HuH-7.5 (cell line): Measurements from ENCODE around the gene RGL4.
"Not testable (repeated sequence)": the region's sequence is repeated elsewhere in the genome, so short reads cannot be mapped to it uniquely, and the experiment has no call there.

Source experiments
- DNase-seq: peaks from one replicate; pipeline ENCODE4 v3.0.0; 2011; ENCODE audit warnings: low spot score

Gene RGL4, protein sequence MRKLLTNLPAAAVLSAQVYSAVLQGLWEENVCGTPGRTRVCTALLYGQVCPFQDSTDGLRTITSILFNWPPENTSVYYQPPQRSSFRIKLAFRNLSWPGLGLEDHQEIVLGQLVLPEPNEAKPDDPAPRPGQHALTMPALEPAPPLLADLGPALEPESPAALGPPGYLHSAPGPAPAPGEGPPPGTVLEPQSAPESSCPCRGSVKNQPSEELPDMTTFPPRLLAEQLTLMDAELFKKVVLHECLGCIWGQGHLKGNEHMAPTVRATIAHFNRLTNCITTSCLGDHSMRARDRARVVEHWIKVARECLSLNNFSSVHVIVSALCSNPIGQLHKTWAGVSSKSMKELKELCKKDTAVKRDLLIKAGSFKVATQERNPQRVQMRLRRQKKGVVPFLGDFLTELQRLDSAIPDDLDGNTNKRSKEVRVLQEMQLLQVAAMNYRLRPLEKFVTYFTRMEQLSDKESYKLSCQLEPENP

DNA sequence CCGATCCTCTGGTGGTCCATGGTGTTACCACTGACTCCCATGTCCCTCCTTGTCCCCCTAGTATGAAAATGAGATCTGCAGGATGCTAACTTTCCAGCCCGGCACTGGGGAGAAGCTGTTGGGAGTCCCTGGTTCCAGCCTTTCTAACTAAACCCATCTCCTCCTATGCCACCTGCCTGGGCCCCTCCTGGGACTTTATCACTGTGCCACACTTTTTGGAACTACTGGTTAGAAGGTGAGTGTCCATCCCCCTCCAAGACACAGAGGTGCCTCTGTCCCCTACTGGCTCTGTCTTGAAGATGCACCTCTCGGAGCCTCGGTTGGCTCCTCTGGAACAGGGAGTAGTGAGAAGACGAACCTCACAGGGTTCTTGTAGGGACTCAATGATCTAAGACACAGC lies at the start of gene RGL4:
RGL4 (plus strand) TSS at position 301 of the 400 bp plus-strand sequence. CDS start 1,018 bp downstream, outside the sequence.
- DNase-seq, result no peak

DNA sequence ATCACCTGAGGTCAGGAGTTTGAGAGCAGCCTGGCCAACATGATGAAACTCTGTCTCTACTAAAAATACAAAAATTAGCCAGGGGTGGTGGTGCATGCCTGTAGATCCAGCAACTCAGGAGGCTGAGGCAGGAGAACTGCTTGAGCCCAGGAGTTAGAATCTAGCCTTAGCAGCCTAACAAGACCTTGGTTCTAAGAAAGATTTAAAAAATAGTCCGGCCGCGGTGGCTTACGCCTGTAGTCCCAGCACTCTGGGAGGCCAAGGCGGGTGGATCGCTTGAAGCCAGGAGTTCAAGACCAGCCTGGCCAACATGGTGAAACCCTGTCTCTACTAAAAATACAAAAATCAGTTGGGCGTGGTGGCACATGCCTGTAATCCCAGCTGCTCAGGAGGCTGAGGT lies 44.3 kb upstream of the RGL4 start:
- not testable (repeated sequence) for DNase-seq

DNA sequence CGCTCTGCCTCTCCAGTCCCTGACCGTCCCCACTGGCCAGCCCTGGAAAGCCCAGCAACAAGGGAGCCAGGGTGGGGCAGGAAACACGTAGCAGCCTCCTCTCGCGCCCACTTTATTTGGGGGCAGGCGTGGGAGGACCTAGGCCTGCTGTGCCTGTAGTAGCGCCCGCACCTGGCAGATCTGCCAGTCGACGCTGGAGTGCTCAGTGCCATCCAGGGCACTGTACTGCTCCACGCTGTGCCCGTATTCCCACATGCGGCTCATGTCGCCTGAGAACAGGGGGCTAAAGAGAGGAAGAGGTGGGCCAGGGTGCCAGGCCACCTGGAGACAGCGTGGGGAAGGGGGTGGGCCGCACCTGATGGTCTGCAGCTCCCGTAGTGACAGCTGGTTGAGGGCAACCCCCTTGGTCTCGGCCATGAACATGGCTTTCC lies 41.7 kb upstream of the RGL4 start:
- no peak for DNase-seq

DNA sequence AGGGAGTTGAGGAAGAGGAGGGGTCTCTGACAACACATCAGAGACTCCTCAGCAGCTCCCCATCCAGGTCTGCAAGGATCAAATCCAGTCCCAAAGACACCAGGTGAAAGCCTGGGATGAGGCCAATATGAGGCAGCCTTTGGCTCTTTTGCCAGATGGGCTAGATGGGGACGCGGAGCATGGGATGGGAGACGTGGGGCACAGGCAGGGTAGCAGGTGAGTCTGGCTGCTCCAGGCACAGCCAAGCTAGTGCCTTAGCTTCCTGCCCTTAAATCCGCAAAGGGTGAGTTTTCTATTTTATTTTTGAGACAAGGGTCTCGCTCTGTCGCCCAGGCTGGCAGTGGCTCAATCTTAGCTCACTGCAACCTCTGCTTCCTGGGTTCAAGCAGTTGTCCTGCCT lies 39.1 kb upstream of the RGL4 start:
- DNase-seq, result no peak

DNA sequence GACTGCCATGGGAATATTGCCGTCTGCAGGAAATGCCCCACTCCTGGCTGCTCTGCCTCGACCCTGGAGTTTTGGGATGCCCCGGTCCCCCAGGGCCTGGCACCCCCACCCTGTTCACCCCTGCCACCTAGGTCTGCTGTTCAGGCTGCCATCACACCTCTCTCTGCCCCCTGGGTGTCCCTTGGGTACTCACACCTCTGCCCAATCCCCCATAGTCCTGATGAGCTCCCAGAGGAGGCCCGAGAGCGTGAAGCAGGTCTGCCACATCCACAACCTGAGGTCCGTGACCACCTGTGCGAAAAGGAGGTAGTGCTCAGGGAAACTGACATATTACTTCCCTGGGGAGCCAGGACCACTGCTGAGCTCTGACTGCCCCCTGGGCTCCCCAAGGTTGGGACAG lies 38.5 kb upstream of the RGL4 start:
- no peak for DNase-seq

DNA sequence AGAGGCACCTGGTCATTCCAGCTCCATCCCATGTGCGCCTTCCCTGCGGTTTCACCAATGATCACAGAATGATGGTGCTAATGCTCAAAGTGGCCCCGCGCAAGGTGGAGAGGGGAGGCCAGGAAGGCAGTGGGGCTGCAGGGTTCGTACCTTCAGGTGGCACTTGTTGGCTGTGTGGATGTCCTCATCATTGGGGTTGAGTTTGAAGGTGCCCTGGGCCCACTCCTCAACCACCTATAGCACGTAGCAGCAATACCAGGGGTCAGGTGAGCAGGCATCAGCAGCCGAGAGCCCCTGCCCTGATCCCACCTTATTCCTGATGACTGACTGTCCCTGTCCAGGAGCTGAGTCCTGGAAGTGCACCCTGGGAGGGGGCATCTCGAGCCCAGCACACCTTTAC lies 38.1 kb upstream of the RGL4 start:
- no peak for DNase-seq

DNA sequence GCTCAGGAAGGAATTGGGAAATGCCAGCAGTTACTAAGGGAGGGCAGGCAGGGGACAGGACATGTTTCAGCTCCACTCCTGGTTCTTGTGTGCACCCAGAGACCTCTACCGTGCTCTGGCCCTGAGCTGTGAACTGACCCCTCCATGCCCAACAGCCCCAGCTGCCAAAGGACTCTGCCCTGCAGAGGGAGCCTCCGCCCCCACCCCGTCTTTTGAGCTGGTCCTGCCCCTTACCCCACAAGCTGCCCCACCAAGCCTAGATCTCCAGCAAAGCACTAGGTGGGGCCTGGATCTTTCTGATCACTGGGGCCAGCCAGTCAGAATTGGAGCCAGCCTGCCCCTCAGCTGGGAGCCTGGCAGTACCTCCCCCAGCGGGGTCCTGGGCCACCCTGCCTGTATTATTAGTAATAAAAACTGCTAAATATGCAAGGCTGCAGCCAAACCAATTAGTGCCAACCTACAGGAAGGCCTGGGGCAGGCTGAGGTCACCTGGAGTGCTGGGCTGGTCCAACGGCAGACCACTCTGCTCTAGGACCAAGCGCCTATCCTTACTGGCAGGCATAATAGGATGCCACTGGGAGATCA lies 34.8 kb upstream of the RGL4 start:
- no peak for DNase-seq

DNA sequence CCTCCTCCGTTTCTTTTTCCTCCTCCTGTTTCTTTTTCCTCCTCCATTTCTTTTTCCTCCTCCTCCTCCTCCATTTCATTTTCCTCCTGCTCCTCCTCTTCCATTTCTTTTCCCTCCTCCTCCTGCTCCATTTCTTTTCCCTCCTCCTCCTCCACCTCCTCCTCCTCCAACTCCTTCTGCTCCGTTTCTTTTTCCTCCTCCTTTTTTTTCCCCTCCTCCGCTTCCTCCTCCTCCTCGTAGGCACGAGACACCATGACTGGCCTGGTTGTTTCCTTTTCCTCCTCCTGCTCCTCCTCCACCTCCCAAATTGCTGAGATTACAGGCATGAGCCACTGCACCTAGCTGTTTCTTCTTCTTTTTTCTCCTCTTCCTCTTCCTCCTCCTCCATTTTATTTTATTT lies 33.1 kb upstream of the RGL4 start:
- no peak for DNase-seq

DNA sequence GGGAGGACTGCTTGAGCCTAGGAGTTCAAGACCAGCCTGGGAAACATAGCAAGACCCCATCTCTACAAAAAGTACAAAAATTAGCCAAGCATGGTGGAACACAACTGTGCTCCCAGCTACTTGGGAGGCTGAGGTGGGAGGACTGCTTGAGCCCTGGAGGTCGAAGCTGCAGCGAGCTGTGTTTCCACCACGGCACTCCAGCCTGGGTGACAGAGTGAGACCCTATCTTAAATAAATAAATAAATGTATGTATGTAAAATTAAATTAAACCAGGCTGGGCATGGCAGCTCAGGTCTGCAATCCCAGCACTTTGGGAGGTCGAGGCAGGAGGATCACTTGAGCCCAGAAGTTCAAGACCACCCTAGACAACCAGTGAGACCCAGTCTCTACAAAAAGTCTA lies 30.4 kb upstream of the RGL4 start:
- not testable (repeated sequence) for DNase-seq

DNA sequence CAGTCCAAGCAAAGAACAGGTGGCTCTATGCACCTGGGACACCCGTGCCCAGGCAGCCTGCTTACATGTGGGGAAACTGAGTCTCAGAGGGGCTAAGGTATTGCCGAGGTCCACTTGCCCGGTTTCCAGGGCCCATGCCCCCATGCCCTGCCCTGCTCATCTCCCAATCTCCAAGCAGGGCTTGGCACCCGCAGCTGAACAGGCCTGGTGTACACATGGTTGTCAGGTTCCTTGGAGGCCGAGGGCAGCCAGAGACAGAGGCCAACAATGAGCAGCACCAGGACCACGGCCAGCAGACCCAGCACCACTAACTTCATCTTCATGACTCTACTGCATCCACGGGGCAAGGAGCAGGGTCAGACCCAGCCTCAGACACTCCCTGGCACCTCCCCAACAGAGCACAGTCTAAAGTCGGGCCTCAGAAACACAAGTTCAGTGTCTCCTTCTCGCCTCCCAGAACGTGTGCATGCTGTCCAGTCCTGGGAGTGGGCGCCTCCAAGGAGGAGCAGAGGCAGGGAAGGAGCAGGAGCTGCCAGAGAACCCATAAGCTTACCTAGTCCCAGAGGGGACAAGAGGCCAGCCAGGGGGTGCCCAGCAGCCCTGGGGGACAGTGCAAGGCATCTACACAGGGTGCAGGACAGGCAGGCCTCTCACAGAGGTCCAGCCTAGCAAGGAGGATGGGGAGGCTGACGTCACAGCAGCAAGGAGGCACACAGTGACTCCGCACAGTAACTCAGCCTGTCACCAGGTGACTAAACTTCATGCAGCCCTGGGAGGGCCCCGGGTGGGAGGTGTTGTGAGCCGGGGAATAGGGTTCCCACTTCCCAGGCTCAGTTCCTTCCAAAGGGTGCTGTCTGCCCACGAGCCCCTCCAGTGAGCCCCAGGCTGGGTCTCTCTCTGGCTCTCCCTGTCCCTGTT lies 20.2 kb upstream of the RGL4 start:
- DNase-seq, result no peak

DNA sequence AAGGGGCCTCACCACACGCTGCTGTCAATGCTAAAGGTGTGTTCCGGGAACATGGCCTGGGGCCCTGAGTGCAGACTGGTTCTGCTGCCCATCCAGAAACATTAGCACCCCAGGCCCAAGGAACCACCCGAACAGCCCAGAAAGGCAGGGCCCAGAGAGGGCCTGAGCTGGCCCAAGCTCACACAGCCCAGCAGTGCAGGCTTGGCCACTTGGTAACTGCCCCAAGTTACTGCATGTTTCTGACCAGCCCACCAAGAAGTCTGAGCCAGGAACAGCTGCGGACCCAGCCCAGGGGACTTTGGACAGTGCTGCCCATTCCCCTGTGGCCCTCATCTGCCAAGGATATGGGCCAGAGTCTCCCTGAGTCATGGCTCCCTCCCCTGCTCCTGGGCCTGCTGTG lies 19.4 kb upstream of the RGL4 start:
- DNase-seq, result not testable (repeated sequence)

DNA sequence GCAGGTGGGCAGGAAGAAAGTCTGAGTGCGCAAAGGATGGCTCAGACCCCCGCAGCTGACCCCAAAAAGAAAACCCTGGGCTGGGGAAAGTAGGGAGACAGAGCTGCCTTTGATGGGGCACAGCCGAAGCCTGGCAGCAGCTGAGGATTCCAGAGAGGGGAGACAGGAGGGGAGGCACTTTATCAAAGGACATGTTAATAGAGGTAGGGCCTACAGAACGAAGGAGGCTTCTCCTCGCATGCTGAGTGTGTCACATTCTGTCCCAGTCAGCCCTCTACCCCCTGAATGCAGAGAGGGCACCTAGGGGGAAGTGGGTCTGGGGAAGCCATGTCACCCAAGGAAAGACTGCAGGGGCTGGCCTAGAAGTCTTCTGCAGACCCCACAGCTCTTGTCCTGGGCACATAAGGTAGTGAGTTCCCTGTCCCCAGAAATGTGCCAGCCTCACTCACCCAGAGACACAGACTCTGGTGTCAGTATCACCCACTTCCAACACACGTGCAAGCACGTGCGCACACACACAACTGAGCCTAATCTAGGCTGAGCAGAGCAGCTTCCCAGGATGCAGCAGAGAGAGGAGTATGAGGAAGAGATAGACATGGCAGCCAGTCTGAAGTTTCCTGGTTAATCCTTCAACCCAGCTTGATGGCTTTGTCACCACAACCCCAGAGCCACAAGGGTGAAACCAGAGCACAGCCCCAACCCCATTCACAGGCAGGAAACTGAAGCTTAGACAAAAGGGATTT lies 18.3 kb upstream of the RGL4 start:
- DNase-seq, result not testable (repeated sequence)

DNA sequence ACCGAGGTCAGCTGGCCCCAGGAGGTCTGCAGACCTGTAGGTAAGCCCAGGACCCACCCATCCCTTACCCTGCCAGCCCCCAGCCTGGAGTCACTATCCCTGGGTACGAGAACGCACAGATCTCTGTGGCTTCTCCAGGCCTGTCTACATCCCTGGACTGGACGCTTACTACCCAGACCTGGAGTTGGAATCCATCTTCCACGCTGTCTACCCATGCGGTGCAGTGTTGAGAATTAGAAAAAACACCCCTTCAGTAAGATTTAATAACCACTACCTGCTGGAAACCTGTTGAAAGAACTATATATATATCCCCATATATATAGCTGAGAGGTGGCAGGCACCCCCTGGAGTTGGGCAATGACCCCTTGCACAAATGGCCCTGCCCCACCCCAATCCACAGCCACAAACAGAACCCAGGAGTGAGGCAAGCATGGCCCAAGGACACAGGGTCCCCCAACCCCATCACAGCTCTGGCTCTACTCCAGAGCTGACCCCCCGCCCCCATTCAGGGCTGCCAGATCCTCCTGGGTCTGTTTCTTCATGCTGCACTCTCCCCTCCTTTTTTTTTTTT lies 17.7 kb upstream of the RGL4 start:
- DNase-seq, result no peak

DNA sequence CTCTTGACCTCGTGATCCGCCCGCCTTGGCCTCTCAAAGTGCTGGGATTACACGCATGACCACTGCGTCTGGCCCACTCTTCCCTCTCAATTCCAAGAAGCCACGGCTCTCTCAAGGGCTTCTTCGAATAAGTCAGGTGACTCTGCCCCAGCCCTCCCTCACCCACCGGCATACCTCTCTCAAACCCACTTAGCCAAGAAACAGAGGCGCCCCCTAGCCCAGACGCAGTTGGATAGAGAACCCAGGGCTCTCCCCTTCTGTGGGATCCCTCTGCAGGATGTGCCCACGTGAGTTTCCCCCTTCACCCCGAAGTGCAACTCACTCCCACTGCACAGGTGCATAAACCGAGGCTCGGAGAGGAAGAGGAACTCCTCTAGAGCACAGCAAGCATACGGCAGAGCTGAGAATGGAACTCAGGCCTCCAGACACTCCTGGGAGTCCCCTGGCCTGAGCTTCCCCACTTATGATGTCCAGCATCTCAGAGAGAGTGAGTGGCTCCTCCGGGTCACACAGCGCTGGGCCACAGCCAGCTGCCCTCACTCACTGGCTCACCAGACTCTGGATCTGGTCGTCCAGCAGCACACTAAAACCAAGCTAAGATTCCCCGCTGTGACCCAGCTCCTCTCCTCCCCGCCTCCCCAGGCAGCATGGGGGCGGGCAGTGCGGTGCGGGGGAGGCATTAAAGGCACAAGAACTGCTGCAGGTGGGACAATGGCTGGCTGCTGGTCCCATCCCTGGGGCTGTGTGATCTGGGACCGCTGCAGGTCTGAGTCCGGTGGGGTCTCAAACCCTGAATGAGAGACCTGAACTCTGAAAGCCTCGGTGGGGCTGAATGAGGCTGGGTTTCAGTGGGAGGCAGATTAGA lies 16.8 kb upstream of the RGL4 start:
- DNase-seq, result no peak

DNA sequence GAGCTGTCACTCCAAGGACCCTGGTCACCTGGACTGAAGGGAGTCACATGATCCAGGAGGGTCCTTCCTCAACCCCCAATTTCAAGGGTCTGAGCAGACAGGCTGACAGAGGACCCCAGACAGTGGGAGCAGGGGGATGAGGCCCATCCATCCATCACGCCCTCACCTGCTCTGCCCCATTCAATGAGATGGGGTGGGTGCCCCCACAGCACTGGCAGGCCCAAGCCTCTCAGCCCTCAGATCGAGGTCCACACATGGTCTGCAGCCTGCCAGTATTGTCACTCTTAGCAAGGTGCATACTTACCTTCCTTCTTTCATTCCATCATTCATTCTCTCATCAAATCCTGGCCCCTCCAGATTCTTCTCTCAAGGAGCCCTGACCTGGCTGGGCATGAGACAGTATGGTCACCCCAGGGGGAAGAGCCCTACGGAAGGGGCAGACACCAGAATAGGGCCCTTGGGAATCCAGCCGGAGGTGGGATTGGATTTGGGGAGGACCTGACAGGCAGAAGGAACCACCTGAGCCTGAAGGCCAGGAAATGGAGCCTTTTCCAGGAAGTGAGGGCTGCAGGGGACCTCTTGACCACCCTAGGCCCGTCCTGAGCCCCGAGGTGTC lies 15.8 kb upstream of the RGL4 start:
- DNase-seq, result not testable (repeated sequence)

DNA sequence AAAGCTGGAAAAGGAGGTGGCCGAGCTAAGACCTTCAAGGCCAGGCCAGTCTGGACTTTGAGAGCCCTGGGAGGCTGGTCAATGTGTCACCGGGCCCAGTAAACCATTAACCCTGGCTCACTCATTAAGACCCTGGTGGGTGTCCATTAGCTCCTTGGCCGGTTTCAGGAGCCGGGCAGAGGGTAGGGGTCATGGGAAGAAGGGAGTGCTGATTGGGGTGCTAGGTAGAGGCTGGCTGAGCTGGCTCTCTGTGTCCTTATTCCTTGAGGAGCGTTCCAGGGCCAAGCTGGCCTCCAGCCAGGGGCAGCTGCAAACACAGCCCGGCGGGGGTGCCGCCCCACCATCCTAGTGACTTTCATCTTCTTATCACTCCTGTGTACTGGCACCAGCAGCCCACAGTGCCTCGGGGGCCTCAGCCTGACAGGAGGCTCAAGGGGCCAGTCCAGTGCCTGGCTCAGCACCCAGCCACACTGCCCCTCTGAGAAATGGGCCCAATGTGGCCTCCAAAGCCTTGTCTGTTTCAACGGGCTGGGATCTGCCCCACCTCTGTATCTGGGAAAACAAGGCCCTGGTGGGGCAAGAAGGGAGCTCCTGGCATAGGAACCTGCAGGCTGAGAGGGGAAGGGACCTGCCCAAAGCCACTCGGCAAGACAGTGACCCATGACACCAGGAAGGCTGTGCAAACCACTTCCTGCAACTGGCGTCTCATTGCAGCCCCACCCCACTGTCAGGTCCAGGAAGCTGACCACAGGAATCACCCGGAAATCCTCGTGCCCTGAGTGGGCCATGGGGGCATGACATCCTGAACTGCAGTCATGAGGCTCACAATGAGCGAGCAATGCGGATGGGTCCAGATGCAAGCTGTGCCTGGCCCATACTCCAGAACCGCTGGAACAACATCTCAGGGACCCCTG lies 15.1 kb upstream of the RGL4 start:
- no peak for DNase-seq

DNA sequence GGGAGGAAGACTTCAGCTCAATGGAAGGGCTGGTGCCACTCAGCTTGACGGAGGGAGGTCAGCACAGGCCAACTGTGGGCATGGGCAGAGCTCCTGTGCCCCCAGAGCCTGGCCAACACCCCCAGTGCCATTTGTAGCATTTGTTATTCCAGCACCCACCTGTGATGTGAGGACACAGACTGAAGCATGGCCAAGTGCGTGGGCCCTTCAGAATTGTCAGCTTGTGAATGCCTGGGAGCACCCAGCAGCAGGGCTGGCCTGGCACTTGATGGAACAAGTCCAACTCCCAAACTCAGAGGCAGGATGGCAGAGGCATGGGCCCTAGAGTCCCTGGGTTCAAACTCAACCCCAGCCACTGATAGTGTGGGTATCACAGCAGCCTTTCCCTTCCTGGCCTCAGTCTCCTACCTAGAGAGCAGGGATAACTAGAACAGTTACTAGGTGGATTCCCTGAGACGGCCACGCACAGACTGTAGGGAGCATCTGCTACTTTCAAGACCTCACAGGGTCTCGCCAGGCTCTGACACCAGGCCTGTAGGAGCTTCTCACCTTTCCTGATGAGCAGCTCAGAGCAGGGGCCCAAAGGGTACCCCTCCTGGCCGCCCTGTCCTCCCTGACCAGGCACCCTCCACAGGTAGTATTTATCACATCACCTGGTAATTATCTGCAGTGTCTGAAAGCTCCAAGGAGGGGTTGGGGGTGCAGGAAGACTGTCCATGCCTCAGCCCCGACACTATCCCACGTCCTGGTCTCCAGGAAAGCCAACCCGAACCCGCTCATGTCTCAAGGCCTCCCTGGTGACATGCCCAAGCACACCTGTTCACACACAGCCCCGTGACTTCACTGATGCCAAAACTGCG lies 13.7 kb upstream of the RGL4 start:
- not testable (repeated sequence) for DNase-seq

DNA sequence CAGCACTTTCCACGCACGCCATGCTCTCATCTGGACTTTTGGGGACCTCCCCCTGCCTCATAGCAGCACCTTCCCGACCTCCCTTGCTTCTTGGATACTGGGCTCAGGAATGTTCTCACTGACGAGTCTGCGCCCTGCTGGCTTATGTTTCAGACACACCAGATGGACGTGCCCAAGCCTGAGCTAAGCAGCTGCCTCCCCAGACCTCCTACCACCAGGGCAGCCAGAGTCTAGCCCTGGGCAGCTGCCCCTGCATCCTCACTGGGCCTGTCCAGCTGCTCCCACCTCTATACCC lies 13.2 kb upstream of the RGL4 start:
- no peak for DNase-seq
